Measurements from ENCODE around the gene ACRBP. TPM values are rescaled to one million over a fixed set of nuclear protein-coding genes. Genes with fewer than 3 reads are reported as not detected.

Gene ACRBP
- total RNA-seq, 1 donor from 2014 or later: 19.3 TPM

DNA sequence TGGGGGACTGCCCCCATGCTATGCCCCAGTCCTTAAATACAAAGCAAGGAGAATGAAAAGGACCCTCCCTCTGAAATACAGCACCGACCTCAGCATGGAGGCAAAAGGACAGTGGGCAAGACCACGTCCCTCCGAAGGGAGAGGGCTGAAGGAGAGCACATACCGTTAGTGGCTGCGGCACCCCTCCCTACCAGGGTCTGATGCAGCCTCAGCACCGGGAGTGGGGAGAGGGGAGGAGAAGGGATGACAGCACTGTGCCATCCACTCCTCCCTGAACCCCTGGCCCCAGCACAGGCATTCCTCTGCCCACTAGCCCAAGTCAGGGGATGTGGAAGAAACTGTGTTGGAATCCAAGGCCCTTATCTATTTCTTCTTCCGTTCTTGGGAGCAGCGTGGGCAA is 3.6 kb upstream of the ACRBP start:
- Mint-ChIP-seq H3K4me1 (ENCODE audit: unreplicated experiment) (peaks cover 36% of the 10 kb centered on the region), H3K27me3 (ENCODE audit: unreplicated experiment) (peaks cover 4% of the 10 kb centered on the region), H3K9me3 (ENCODE audit: unreplicated experiment) (no peaks in the 10 kb centered on the region), H3K27ac (ENCODE audit: unreplicated experiment) (peak overlapping the region; percentile 86), H3K4me3 (ENCODE audit: unreplicated experiment) (peak overlapping the region; percentile 82), H3K36me3 (ENCODE audit: low read depth, unreplicated experiment) (peaks cover 33% of the 10 kb centered on the region)
- TF ChIP-seq, protein P1, sequence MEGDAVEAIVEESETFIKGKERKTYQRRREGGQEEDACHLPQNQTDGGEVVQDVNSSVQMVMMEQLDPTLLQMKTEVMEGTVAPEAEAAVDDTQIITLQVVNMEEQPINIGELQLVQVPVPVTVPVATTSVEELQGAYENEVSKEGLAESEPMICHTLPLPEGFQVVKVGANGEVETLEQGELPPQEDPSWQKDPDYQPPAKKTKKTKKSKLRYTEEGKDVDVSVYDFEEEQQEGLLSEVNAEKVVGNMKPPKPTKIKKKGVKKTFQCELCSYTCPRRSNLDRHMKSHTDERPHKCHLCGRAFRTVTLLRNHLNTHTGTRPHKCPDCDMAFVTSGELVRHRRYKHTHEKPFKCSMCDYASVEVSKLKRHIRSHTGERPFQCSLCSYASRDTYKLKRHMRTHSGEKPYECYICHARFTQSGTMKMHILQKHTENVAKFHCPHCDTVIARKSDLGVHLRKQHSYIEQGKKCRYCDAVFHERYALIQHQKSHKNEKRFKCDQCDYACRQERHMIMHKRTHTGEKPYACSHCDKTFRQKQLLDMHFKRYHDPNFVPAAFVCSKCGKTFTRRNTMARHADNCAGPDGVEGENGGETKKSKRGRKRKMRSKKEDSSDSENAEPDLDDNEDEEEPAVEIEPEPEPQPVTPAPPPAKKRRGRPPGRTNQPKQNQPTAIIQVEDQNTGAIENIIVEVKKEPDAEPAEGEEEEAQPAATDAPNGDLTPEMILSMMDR (IDR thresholded peaks at IDR 0.05; ENCODE audit: unreplicated experiment): no peak
- no peak for DNase-seq (ENCODE audit: low spot score)

DNA sequence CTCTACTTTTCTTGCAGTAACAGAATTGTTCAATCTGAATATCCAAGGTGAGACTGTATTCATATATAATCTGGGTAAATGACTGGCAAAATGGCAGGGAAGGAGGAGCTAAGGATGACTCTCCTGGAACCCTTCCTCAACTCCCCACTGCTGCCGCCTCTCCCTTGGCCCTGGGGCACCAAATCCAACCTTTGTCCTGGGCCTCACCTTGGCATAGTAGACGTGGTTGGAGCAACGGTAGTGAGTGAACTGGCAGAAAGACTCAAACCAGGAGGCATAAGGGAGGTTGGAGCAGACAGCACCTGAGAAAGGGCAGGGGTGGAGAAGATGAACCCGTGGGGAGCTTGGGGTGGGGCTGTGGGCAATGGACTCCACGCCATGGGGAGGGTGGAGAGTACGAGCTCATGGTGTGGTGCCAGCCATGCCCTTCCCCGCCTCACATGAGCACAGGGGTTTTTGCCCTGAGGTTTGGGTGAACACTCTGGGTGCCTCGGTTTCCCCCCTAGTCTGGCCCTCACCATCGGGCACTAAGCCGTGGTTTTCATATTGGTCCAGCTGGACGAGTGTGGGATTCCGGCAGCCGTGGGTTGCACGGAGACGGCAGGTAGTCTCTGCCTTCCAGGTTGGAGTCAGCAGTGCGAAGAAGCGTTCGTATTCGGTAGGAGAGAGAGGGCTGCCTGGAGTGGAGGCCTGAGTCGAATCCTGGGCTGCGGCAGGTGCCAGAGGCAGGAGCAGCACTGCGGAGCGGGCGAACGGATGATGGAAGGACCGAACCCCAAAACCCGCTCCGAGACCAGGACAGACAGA is 753 bp downstream of the ACRBP start:
- peaks cover 6% of the 10 kb centered on the region for H3K27me3 Mint-ChIP-seq (ENCODE audit: unreplicated experiment)
- H3K9me3 Mint-ChIP-seq (ENCODE audit: unreplicated experiment): no peaks in the 10 kb centered on the region
- TF ChIP-seq, protein P1 (IDR thresholded peaks at IDR 0.05; ENCODE audit: unreplicated experiment): no peak
- no peak for DNase-seq (ENCODE audit: low spot score)
- peak overlapping the region; percentile 87 for H3K4me3 Mint-ChIP-seq (ENCODE audit: unreplicated experiment)
- H3K27ac Mint-ChIP-seq (ENCODE audit: unreplicated experiment): peak overlapping the region; percentile 90
- peaks cover 31% of the 10 kb centered on the region for H3K36me3 Mint-ChIP-seq (ENCODE audit: low read depth, unreplicated experiment)
- peaks cover 59% of the 10 kb centered on the region for H3K4me1 Mint-ChIP-seq (ENCODE audit: unreplicated experiment)

DNA sequence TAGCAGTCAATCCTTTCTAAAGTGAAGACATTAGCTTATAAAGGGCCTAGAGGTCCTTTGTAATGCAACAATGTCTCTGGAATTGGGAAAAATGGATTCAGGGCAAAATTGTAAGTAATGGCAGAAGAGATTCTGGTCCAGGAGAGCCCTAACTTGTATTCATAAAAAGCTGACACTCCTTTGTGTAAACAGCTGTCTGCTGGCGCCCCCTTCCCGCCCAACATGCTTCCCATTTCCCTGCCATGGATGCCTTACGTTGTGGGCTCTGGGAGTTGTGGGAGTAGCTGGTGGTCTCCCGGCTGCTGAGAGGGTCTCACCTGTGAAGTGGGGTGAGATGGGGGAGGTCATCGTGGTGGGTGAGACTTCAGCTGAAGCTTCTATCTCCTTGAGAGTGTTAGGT is 2.3 kb downstream of the ACRBP start:
- Mint-ChIP-seq H3K4me3 (ENCODE audit: unreplicated experiment) (peak overlapping the region; percentile 10), H3K36me3 (ENCODE audit: low read depth, unreplicated experiment) (peaks cover 34% of the 10 kb centered on the region), H3K27me3 (ENCODE audit: unreplicated experiment) (peaks cover 7% of the 10 kb centered on the region), H3K9me3 (ENCODE audit: unreplicated experiment) (no peaks in the 10 kb centered on the region), H3K27ac (ENCODE audit: unreplicated experiment) (peak overlapping the region; percentile 99), H3K4me1 (ENCODE audit: unreplicated experiment) (peaks cover 59% of the 10 kb centered on the region)
- DNase-seq (ENCODE audit: low spot score): peak; percentile 34
- TF ChIP-seq, protein P1 (IDR thresholded peaks at IDR 0.05; ENCODE audit: unreplicated experiment): no peak

DNA sequence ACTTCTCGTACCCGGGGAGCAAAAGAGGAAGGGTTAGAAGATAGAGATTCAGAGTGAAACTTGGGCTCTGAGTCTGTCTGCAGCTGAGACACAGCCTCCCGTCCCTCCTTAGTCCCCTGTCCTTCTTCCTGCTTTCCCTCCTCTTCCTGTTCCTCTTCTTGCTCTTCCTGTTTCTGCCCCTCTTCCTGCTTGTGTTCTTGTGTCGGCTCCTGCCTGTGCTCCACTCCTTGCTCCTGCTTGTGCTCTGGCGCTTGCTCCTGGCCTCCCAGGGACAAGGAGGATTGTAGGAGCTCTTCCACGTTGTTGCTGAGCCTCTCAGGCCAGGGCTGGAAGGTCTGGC is 3.0 kb downstream of the ACRBP start:
- DNase-seq (ENCODE audit: low spot score): peak; percentile 37
- H3K27me3 Mint-ChIP-seq (ENCODE audit: unreplicated experiment): peaks cover 10% of the 10 kb centered on the region

More for the DNA sequence above, 3.0 kb downstream of the ACRBP start:
- H3K4me3 Mint-ChIP-seq (ENCODE audit: unreplicated experiment): peak overlapping the region; percentile 71
- TF ChIP-seq, protein P1 (IDR thresholded peaks at IDR 0.05; ENCODE audit: unreplicated experiment): no peak
- peaks cover 34% of the 10 kb centered on the region for H3K36me3 Mint-ChIP-seq (ENCODE audit: low read depth, unreplicated experiment)
- H3K4me1 Mint-ChIP-seq (ENCODE audit: unreplicated experiment): peaks cover 62% of the 10 kb centered on the region
- no peaks in the 10 kb centered on the region for H3K9me3 Mint-ChIP-seq (ENCODE audit: unreplicated experiment)
- H3K27ac Mint-ChIP-seq (ENCODE audit: unreplicated experiment): peak overlapping the region; percentile 99
